PC-9 (cell line): ENCODE results near the gene WDR7.

Experiments used
- CTCF ChIP-seq: fragments of 200-600 bp; sonication (generic); conservative IDR thresholded peaks from 2 replicates; pipeline ENCODE4 v1.6.1; 2017; ENCODE audit warnings: mixed run types, antibody characterized with exemption, mild to moderate bottlenecking, moderate library complexity
- EZH2 ChIP-seq: fragments of 200-600 bp; sonication (generic); IDR thresholded peaks from 2 replicates; pipeline ENCODE4 v1.8.0; 2017; ENCODE audit warnings: antibody characterized with exemption, low read depth

DNA sequence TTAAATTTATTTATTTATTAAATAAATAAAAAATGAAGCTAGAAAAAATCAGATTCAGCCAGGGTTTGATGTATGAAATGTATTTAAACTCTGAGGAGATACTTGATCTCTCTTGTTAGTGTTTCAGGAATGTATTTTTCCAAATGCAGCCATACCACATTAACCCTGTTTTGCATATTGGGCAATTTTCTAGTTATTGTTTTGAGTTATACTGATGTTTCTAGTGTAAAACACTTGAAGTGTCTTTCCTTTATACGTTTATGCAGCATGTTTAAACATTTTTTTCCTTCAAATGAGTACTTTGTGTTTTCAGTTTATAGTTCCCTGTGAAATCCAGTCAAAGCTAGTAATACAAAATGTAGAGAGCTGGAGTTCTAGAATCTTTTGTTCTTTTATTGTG is 69.9 kb downstream of the WDR7 start:
- no peak for TF ChIP-seq EZH2
- no peak for TF ChIP-seq CTCF
